Activated CD8-positive, alpha-beta memory T cell treated with anti-CD3 and anti-CD28 coated beads for 24 hours (primary cell): ENCODE measurements around the gene GREB1.
A peak's percentile ranks its signal among the peaks of the same experiment; 100 is the strongest.

Source experiments
- DNase-seq: peaks from one replicate; pipeline ENCODE4 v3.0.0-alpha.2; 2020

The GREB1 gene

DNA sequence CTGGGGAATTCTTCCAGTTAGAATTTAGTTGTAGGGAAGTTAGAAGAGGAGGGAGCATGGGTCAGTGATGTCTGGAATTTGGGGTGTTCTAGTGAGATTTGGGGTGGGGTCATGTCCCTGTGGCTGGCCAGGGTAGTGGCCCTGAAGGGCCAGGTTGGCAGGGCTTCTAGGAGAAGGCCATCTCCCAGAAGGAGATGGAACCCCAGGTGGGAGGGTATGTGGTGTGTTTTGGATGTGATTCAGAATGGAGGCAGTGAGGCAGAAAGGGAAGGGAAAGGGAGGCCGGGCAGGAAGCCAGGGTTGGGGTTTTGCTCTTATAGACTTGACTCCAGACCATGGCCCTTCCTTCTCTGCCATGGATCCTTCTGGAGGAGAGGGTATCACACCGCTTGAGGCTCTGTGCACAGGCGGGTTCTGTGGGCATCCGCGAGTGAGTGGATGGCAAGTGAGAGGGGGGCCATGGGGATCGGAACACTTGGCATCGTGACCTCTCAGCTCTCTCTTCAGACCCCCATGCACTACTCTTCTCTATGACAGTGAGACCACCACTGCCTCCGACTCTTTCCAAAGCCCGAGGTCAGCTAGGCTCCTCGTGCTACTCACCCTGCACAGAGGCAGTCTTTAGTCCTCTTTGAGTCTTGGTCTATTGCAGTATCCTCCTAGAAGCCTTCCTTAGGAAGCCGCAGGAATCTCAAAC, 7.3 kb downstream of the GREB1 start:
- DNase-seq: no peak

DNA sequence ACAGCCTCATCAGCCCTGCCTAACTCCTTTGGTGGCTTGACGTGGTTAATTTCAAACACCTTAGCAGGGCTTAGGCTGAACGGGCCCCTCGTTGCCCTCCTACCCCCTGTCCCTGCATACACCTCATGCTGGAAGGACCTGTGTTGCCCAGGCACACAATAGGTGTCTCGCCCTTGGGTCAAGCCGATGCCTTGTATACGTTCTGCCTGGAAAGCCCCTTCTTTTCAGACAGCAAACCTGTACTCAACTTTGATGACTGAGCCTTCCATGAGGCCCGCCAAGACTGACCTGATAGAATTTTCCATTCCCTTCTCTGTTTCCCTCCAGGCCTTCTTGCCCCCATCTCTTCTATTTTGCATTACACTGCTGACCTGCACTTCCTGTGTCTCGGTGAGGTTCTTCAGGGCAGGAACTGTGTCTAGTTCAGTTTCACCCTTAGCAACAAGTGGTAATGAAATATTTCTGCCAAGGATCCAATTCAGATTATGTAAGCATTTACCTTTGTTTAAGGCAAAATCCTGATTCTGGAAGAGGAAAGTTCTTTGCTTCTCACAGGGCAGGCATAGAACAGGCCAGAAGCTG, 7.9 kb downstream of the GREB1 start:
- no peak for DNase-seq

DNA sequence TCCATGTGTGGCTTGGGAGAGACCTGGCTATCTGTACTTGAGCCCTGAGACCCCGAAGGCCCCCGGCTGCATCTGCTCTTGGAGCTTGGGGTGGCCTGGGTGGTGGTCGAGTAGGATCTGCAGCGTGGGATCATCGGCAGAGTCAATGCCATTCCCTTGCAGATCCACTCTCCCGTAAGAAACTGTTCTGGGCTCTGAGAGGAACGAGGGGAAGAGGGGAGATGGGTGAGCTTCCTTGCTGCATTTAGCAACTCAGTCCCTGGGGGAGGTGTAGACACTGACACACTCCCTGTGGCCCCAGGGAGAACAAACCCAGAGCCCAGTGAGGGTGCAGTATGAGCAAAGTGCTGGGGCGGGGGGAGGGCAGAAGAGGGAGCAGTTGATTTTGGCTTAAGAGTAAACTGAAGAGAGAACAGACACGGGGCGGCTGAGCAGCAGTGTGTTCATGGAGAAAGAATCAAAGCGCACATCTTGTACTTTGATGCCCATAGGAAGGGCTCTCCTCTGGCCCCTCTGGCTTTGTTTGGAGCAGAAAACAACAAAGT, 8.5 kb downstream of the GREB1 start:
- no peak for DNase-seq

DNA sequence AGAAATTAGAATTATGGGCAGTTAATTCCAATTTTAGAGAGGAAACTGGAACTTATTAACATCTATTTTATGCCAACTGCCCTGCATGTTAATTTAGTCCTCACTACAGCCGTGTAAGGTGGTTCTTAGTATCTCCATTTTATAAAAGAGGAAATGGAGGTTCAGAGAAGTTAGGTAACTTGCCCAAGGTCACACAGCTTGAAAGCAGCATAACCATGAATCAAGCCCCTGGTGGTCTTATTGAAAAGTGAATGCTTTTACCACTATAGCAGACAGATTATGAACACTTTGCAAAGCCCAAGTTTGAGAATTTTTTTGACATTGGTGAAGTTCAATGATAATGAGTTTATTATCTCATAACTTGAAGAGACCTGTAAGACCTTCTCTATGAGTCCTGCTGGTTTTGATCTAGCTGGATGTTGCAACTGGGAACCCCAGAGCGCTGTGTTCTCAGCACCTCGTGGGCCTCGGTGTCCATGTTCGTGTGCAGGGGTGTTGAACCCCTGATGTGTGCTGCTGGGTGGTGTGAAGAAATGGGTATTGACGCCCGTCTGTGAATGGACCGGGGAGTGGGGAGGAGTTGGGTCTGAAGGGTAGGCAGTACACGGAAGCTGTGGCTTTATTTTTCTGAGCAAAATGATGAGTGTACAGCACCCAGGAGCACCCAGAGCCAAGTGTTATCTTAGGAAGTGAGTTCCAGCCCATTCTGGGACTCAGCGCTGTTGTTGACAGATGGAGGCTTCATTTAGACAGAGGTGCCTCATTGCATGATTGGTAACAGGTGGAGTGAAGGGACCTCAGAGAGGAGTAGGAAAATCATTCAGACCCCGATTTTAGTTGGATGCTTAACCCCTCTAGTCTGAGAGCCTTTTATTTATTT, 9.7 kb downstream of the GREB1 start:
- DNase-seq: no peak

DNA sequence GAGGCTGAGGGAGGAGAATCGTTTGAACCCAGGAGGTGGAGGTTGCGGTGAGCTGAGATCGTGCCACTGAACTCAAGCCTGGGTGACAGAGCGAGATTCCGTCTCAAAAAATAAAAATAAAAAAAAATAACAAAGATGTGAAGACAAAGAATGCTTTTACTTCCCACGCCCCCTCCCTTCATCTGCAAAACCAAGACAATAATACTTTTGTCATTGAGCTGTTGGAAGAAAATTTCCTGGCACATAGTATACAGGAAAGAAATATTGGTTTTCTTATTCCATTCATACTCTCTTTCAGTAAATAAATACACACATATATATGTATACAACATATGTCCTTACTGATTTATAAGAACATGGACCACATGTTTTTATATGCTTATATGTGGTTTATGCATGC, 12.2 kb downstream of the GREB1 start:
- no peak for DNase-seq

DNA sequence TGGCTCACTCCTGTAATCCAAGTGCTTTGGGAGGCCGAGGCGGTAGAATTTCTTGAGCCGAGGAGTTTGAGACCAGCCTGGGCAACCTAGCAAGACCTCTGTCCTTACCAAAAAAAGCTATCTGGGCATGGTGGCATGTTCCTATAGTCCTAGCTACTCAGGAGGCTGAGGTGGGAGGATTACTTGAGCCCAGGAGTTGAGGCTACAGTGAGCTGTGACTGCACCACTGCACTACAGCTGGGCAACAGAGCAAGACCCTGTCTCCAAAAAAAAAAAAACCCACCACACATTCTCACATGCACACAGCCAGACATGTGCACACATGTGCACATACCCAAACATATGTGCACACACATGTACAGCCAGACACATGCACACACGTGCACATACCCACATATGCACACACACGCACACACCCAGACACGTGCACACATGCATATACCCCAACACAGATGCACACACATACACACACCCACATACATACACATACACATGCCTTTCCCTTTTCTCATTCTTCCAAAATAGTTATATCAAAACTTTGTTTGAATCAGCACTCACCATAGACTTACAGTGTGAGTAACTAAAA, 14.2 kb downstream of the GREB1 start:
- no peak for DNase-seq

DNA sequence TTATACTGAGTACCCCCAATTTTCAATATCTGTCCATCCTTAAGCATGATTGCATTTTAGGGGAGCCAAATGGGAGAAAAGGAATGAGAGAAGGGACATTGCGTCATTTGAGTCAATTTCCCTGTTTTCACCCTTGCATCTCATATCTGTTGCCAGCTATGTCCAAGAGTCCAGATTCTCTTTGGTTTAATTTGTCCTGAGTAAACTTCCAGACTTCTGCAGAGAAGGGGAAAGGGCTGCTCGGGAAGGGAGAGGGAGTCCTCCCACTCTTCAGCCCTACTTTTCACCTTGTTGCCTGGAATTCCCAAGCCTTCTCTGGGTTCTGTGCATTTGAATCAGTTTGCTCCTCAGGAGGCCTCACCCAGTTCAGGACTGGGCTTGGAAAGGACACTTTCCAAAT, 16.5 kb downstream of the GREB1 start:
- DNase-seq: no peak

DNA sequence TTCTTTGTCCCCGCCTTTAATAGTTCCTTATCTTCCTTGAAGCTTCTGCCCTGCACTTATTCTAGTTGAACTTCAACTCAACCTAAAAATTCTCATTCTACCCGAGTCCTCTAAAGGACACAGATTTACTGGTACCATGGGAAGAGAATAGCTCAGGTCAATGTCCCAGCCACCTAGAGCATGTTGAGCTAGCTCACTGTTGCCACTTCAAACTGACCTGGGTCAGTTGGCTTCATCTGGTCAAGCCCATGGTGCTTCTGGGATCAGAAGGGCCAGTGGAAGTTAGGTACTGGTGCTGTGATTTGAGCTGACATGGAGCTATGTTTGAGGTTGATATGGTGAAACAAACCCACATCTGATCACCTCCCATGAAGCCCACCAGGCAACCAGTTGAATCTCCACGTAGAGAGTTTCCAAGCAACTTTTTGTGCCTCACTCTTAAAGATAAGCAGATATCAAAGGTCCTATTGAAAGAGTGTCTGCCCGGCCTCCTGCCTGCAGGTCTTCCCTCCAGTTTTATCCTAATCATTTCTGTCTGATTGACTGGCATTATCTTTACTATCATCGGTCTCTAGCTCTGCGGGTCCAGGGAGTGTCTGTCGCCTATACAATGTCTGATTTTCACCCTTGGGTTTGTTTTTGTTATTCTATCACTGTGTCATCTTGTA, 17.2 kb downstream of the GREB1 start:
- DNase-seq: peak; percentile 33

DNA sequence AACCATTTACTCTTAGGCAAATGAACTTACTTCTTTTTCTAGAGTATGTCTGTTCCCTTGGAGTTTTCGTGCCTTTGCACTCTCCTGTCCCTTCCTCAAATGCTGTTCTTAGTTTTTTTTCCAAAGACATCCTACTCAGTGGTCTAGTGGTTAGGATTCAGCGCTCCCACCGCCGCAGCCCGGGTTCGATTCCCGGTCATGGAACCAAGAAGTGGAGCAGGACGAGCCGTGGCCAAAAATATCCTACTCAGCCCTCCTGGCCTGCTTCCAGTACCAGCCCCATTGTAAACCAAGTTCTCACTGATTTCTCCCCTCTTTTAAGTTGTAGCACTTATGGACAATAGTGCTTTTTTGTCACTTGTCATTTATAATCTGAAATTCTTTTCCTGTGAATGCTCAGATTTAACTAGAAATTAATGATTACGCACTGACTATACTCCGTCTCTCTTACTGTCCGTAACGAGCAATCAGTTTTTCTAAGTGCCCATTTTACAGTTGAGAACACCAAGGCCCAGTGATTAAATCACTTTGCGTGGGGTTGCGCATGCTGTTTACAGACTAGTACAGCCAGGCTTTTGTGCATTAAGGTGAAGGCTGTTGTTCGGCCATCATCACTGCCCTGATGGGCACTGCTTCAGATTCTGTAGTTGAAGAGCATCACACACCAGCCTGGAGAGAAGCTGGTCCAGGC, 17.9 kb downstream of the GREB1 start:
- no peak for DNase-seq

DNA sequence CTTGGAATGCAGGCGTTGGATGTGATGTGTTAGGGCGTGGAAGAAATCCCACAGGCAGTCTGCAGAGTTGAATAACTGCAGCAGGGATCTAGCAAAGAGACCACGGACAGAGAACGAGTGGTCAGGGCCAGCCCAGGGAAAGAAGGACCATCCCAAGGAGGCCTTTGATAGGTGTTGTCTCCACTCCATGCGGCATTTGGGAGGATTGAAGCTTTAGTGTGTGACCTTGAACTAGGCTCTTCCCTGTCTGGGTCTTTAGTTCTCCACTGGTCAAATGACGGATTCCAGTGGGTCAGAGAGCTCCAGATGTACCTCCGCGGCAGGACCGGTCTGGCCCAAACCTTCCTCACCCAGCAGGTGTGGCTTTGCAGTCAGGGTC, 18.4 kb downstream of the GREB1 start:
- DNase-seq: no peak

DNA sequence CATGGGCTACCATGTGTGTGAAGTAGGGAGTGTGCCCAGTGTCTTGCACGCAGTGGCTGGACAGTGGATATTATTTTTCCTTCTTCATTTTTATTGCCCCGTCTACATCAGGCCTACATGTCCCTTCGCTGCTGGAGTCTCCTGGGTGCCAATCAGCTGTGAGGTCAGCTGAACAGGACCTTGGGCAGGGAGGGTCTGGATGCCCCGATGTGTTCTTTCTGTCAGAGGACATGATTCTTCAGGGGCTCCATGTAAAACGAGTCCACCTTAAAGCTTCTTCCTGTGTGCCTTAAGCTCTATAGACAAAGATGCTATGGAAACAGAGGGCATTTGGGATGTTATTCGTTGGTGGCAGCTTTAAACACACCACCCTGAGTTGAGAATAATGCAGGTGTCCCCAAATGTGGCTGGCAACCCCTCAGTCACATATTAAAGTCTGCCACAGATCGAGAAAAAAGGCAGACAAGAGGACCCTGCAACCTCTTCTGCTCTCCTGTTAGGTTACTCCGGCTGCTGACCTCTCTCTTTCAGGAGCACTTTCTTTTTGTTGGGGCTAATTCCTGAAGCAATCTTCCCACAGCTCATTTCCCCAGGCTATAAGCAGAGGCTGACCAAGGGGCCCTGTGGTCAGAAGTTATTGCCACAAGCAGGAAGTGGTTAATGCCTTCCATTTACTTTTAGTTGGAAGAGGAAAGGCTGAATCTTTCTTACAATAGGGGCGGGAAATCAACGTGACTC, 20.0 kb downstream of the GREB1 start:
- no peak for DNase-seq

DNA sequence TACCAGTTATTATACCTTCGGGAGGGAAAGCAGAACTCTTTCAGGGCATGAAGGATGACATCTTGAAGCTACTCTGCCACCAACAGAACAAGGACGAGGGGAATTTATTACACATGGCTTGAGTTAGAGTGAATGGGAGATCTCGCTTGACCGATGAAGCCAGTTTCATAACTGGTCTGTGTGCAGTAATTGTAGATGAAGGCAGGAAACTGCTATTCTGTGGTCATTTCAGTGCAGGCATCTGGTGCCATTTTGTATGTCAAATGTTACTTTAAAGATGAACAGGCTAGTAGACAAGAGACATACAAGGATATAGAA, 20.5 kb downstream of the GREB1 start:
- DNase-seq: no peak

DNA sequence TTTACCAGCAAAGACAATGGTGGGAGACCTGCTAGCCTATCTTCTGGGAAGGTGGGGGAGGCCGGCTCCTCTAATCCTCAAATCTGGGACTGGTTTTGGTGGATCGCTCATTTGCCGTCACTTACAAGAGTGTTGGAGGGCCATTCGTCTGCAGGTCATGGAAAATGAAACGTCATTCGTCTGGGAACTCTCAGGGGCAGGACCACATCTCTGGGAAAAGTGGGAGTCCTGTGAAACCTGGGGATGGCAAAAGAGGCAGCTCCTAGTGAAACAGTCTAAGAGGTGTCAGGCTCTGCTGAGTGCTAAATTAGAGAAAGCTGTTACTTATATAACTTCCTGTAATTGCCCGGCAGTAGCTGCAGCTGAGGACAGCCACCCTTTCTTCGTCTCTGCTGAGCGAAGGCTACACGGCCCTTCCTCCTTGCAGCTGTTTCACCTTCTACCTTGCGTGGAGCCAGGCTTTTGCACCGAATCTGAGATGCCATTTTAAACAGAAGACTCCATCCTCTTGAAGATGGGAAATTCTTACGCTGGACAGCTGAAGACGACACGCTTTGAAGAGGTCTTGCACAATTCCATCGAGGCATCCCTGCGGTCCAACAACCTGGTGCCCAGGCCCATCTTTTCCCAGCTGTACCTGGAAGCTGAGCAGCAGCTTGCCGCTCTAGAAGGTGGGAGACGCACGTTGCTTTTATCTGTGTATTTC, 22.4 kb downstream of the GREB1 start:
- DNase-seq: no peak

DNA sequence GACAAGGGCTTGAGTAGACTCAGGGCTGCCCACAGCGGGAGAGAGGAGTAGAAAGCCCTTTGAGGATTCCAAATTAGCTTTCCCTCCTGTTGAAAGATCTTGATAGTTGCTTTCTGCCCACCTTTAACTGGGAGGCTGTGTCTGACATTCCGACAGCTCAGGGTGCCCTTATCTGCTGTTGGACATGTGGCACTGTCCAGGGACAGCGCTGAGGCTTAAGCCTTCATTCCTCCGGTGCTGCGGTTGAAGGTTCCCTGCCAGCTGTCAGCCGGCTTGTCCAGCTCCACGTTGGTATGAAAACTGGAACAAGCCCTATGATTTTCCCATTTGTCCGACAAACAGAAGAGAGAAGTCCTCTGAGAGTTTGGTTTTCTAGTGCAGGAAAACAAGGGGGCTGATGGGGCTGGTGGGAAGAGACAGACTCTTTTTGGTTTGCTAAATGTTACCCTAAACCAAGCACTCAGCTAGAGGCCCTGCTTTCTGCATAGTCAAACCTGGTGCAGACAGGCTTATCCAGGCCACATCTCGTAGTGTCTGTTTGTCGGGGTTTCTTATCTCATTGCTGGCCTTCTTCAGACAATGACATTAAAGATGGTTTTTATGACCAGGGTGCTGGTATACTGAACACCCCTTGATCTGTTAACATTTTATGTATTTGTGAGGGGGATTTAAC, 24.5 kb downstream of the GREB1 start:
- DNase-seq: no peak

DNA sequence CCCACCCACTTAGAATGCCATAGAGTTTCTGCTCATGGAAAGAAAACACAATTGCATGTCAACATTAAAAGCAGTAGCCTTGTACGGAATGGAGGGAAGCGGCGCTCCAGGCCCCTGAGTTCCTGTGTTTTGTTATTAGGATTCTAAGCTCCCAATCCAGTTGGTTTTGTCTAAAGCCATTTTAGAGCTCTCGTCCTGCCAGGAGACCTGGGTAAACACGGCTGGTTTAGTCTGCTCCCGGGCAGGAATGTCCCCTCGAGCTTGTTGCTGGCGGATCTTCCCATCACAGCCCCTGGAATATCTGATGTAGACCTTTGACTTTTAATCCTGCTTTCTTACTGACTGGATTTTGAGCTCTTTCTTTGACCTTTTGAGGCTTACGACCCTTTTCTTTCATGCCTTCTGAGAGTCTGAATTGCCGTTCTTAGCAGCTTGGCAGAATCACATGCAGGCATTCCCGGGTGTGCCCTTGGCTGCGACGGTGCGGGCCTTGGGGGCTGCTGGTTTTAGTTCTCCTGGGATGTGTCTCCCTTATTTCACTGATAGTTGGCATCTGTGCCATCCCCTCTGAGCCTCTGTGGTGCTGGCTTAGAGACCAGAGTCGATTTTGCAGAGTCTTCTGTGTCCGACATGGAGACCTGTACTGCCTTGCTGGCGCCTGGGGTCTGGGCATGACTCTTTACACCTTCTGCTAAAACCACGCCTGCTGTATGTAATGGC, 25.4 kb downstream of the GREB1 start:
- no peak for DNase-seq

DNA sequence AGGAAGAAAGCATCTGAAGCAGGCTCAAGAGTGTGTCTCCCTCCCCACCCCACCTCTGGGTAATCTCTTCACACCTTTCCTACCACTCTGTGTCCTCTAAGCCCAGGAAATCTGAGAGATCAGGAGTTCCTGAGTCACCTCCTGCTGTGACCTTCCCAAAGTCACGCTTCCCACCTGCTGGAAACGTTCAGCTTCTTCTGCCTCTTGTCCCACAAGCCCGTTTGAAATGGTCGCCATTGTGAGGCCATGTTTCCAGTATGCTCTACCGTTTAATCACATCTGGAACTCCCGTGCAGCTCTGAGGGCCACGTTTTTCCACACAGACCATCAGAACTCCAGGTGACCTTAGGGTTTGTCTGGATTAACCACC, 25.9 kb downstream of the GREB1 start:
- no peak for DNase-seq

DNA sequence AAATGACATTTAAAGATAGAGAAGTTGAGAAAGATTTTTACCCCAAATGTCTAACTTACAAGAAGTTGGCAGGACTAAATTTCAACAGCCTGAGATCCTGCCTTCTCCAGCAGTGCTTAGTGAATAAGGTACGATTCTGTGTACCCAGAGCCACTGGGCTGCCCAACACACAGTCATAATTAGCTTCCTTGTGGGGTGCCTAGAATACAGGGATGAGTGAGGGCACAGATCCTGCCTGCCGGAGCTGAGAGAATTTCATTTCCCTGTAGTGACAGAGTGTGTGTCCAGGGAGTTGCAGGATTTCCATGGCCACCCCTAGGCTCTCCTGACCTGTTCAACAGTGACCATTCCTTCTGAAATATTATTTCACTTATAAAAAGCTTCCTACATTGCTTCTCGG, 27.0 kb downstream of the GREB1 start:
- DNase-seq: no peak

DNA sequence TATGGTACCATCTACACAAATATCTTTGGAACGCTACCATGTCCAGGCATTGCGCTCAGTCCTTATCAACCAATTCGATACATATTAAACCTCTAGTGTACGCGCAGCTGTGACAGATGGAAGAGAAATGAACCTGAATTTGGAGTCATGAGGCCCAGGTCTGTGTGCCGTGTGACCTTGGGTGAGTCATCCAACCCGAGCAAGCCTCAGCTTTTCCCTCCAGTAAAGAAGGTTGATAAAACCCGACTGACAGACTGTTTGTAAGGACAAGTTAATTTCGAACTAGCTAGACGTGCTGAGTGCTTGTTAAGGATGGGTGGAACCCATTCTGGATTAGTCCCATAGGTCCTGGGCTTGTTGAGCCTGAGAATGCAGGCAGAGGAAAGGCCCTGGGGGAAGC, 28.2 kb downstream of the GREB1 start:
- DNase-seq: no peak

DNA sequence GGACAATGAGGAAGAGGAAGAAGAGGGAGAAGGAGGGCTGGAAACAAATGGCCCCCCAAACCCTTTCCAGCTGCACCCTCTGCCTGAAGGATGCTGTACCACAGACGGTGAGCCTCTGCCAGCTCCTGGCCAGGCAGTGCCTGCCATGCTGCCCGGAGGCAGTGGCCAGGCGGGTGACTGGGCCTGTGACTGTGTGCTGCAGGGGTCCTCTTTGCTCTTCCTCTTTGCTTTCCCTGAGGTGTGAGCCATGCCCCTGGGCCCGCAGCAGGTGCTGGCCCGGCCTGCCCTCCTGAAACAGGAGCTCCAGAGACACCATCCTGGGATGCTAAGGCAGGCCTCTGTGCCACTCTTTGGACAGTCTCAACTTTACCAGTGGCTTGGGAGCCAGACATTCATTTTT, 28.6 kb downstream of the GREB1 start:
- no peak for DNase-seq
